Iris pigment epithelial cell (primary cell): Measurements from ENCODE around the gene DUSP28.
A peak's percentile ranks its signal among the peaks of the same experiment; 100 is the strongest.

Experiments used
- DNase-seq: peaks from one replicate; pipeline ENCODE4 v3.0.0-alpha.2; 2011; ENCODE audit warnings: low read depth

DUSP28 gene

DNA sequence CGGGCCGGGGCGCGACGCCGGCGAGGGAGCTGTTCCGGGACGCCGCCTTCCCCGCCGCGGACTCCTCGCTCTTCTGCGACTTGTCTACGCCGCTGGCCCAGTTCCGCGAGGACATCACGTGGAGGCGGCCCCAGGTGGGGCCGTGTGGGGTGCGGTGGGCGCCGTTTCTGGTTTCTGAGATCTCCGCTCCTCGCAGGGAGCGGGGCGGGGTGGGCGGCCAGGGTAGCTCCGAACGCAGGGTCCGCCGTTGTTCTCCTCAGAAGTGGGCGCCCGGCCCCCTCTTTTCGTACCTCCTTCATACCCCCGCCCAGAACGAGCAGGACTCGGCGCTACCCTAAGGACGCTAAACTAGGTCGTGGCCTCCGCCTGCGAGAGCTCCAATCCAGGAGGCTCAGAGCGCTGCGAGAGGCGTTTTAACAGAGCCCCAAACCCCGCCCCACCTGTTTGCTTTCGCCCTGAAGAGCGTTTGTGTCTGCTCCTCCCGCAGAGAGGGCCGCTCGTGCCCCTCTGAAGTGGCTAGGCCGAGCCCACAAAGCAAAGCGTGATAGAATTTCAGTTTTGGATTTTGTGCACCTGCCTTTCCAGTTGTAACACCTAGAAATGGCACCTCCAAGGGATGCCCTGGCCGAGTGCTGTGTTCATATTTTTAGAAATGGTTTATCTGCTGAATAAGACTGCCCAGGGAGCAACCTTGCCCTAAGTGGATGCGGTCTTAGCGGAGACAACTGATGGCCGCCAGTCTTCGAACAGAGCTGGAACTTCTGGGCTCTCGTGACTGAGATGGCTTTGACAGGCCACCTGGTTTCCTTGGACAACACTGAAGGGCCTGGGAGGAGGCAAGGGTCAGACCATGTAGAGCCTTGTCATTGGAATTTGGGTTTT lies 27.0 kb downstream of the DUSP28 start:
- peak; percentile 40 for DNase-seq

DNA sequence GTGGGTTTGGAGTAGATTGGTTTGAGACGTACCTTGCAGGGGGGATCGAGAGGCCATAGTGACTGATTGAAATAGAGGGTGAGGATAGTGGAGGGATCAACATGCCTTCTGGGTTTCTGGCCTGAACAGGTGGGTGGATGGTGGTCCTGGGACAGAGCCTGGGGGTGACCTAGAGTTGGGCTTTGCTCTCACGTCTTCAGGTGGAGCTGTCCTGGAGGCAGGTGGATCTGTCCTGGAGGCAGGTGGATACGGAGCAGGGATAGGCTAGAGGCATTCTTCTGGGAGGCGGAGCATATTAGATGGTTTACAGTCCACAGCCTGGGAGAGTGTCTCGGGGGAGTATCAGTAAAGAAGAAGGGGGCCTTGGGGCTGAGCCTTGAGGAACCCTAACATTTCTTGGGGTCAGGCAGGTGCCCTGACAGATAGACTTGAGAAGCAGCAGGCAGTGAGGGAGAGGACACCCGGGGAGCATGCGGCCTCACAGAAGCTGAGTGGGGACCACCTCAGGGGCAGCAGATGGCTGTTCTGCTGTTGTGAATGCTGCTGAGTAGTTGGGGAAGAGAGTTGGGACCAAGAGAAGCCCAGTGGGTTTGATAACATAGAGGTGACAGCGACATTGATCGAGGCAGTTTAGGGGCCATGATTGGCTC lies 28.0 kb downstream of the DUSP28 start:
- DNase-seq, result no peak

DNA sequence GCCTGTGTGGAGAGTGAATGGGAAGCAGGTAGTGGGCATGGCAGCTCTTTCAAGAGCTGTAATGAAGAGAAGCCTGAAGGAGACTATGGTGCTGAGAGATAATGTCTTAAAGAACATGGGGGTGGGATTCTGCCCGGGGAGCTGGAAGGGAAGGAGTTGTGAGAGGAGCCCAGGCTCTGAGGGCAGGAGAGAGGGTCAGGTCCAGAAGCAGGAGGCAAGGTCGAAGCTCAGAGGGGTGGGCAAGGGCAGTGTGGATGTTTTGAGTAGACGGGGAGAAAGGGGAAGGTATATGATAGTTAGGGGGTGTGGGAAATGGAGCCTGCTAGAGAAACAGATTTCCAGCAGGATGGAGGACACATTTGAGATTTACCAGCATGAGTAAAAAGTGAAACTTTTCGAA lies 28.5 kb downstream of the DUSP28 start:
- no peak for DNase-seq

DNA sequence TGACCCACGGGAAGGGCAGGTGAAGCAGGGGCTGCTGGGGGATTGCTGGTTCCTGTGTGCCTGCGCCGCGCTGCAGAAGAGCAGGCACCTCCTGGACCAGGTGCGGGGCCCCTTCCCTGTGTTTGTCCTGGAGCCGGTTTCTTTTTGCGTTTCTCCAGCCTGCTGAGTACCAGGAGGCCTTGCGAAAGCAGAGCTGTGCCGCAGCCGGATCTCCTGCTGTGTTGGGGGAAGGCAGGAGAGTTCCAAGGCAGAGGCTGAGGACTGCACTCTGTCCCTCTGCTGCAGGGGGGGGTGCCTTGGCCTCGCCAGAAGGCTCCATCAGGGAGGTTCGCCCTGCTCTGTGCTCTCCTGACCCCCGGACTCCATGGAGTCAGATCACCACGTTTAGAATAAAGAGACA lies 29.2 kb downstream of the DUSP28 start:
- no peak for DNase-seq

DNA sequence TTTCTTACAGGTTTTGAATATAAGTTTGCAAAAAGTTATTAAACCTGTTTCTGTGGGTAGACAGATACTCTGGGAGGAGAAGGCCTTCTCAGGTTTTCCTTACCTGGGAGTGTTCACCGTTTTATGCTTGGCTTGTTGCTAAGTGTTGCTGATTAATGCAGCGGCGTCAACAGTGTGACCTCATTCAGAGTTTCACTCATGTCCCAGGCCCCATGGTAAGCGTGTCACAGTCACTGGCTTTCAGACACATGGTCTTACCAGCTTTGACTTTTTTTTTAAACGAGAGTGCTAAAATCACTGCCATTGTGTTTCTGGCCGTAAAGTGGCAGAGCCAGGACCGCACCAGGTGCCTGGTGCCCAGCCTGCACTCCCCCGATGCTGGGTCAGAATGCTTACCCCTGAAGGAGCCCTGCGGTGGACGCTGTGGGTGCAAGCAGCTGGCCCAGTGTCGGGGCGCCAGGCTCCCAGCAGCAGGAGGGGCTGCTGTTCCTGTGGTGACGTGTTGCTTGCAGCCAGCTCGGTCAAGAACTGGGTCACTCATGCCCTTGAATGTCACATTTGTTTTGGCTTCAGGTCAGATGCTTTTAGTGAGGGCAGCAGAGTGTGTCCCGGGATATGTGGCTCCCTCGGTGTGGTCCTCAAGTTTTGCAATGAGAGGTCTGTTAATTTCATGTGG lies 29.8 kb downstream of the DUSP28 start:
- DNase-seq, result no peak

DNA sequence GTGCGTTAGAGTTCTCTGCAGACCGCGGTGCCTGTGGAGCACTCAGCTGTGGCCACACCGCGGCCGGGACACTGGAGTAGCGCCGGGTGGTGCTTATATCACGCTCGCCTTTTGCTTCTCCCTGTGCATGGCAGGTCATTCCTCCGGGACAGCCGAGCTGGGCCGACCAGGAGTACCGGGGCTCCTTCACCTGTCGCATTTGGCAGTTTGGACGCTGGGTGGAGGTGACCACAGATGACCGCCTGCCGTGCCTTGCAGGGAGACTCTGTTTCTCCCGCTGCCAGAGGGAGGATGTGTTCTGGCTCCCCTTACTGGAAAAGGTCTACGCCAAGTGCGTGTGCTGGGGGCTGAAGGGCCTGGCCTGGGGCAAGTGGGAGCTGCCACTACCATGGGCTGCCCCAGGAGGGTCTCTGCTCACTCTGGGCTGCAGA lies 30.5 kb downstream of the DUSP28 start:
- no peak for DNase-seq

DNA sequence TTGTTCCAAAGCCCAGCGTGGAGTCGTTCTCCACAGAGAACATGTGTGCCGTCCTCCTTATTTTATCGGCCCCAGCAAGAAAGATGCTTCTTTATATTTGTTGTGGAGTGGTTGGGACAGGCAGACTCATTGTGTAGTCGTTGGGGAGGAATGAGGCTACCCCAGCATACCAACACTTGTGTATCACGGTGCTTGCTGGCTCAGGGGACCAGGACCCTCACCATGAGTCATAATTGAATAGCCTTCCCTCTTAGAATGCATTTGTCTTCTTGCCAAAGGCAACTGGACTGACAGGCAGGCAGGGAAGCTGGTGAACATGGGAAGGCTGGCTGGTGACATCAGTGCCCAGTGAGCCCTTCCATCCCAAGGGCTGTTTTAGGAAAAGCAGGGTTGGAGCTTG lies 31.1 kb downstream of the DUSP28 start:
- no peak for DNase-seq

DNA sequence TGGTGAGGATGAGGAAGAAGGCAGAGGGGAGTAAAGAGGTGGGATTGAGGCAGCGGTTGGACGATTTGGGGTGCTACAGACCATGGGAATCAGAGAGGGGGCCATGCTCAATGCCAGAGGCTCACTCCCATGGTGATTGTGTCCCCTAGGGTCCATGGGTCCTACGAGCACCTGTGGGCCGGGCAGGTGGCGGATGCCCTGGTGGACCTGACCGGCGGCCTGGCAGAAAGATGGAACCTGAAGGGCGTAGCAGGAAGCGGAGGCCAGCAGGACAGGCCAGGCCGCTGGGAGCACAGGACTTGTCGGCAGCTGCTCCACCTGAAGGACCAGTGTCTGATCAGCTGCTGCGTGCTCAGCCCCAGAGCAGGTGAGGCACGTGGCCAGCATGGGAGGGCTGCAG lies 31.6 kb downstream of the DUSP28 start:
- DNase-seq, result no peak

DNA sequence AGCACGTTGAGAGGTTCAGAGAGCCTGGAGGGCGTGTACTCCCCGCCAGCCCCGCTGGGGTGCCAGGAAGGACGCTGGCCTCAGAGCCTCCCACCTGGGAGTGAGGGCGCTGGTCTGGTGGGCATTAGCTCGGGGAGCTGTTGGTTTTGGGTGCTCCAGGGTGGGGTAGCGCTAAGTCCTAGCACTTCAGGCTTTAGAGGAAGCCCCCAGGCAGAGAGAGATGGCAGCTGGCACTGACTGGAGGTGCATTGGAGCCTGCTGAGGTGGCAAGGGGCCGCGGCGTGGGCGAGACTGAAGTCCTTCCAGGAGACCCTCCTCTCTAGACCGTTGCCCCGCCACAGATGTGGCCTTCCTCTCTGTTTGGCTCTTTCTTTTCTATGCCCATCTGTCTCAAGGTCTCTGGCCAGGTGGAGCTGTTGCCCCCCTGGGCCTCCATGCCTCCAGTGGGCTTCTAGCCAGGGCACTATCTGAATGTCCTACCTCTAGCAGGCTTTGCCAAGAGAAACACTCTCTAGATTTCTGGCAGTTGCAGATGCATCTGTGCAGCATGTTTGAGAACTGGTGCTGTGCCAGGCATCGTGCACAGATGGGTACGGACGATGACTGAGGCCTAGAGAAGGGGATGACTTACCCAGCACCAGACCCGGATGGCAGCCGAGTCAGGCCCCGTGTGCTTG lies 33.0 kb downstream of the DUSP28 start:
- no peak for DNase-seq

DNA sequence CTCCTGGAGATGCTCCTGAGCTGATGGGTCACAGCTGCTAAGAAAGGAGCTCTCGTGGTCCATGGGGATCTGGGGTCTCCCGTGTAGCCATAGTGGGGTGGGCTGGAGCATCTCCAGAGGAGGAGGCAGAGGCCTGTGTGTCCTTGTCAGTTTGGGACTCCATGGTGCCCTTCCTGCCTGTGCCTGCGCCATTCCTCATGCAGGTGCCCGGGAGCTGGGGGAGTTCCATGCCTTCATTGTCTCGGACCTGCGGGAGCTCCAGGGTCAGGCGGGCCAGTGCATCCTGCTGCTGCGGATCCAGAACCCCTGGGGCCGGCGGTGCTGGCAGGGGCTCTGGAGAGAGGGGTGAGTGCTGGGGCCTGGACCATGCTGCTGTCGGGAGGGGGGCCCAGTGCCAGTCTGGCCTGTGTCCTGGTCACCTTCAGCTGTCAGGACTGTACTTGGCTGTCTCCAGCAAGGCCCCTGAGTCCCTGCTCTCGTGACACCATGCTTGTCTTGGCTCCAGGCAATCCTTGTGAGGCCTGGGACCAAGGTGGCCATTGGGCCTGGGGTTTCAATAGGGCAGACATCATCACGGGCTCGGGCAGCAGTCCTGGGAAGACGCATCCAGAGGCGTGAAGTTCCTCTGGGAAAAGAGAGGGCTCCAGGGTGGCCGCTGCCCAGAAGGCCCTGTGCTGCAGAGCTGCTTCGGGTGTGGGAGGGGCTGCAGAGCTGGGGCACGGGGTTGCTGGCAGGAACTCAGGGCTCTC lies 33.7 kb downstream of the DUSP28 start:
- DNase-seq, result no peak

DNA sequence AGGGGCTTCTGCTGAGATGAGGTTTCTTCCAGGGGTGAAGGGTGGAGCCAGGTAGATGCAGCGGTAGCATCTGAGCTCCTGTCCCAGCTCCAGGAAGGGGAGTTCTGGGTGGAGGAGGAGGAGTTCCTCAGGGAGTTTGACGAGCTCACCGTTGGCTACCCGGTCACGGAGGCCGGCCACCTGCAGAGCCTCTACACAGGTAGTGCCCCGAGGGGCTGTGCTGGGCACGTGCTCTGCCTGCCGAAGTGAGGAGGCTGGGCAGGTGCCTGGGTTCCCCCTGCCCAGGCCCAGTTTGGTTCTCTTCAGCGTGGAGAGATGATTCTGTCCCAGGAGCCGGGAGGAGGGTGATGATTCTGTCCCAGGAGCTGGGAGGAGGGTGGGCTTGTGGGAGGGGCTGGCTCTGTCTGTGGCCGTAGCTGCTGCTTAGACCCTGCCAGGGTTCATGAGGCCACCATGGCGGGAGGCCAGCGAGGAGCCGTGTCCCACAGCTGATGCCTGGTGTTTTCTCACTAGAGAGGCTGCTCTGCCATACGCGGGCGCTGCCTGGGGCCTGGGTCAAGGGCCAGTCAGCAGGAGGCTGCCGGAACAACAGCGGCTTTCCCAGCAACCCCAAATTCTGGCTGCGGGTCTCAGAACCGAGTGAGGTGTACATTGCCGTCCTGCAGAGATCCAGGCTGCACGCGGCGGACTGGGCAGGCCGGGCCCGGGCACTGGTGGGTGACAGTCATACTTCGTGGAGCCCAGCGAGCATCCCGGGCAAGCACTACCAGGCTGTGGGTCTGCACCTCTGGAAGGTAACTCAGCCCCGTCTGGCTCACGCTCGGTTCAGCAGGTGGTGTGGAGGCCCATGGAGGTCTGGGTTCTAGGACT lies 34.6 kb downstream of the DUSP28 start:
- DNase-seq, result no peak

DNA sequence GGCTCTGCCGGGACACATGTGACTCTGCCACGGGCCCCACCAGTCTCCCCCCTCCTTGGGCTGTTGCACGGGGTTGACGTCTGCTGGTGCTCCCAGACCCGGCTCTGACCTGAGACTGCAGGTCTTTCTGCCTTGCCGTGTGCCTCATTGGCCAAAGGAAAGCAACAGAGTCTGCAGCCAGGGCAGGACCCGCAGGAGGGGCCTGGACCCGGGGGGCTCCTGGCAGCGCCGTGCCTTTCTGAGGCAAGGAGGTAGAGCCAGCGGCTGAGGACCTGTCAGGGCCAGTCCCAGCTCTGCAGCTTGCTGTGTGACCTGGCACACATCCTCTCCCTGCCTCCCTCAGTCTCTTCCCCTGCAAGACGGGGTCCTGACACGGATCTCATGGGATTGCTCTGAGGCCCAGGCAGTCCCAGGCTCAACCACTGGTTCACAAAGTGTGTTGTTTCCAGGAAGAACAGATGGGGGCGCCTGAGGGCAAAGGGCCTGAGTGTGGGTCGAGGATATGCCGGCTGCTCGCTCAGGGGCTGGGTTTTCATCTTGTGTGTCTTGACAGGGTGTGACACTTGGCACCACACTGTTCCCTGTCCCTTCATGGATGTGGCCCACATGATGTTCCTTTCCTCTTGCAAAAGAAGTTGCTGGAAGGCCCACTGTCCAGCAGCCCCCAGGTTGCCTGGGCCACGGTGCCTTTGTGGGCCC lies 35.4 kb downstream of the DUSP28 start:
- peak; percentile 11 for DNase-seq

DNA sequence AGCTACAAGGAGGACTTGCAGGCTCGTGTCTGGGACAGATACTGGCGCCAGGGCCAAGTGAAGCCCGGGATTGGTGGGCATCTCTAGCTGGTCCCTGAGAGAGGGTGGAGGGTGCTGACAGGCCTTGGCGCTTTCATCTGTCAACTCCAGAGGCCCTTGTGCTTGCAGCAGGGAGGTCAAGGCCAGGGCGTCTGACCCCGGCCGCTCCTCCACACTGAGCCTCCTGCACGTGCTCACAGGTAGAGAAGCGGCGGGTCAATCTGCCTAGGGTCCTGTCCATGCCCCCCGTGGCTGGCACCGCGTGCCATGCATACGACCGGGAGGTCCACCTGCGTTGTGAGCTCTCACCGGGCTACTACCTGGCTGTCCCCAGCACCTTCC lies 35.9 kb downstream of the DUSP28 start:
- DNase-seq, result no peak

DNA sequence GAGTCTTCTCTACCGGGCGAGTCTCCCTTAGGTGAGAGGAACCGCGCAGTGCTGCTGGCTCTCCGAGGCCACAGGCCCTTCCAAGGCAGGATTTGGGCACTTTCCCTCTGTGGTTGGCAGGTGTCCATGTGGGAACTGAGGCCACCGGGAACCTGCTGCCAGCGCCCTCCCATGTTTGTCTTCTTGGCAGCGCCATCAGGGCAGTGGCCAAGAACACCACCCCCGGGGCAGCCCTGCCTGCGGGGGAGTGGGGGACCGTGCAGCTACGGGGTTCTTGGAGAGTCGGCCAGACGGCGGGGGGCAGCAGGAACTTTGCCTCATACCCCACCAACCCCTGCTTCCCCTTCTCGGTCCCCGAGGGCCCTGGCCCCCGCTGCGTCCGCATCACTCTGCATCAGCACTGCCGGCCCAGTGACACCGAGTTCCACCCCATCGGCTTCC lies 36.4 kb downstream of the DUSP28 start:
- DNase-seq, result no peak

DNA sequence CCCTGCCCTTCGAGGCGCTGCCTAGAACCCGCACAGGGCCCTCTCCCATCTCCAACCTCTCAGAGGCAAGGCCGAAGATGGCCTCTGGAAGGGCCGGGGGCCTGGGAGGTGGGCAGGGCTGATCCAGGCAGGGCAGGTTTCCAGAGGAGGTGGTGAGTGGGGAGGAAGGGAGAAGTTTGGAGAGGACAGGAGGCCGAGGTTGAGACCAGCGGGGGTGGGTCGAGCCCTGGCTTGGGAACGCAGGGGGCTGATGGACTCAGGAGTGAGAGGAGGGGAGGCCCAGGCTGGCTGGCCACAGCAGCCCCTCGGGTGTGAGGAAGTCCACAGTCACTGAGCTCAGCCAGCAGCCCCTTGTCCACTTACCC lies 36.9 kb downstream of the DUSP28 start:
- no peak for DNase-seq

DNA sequence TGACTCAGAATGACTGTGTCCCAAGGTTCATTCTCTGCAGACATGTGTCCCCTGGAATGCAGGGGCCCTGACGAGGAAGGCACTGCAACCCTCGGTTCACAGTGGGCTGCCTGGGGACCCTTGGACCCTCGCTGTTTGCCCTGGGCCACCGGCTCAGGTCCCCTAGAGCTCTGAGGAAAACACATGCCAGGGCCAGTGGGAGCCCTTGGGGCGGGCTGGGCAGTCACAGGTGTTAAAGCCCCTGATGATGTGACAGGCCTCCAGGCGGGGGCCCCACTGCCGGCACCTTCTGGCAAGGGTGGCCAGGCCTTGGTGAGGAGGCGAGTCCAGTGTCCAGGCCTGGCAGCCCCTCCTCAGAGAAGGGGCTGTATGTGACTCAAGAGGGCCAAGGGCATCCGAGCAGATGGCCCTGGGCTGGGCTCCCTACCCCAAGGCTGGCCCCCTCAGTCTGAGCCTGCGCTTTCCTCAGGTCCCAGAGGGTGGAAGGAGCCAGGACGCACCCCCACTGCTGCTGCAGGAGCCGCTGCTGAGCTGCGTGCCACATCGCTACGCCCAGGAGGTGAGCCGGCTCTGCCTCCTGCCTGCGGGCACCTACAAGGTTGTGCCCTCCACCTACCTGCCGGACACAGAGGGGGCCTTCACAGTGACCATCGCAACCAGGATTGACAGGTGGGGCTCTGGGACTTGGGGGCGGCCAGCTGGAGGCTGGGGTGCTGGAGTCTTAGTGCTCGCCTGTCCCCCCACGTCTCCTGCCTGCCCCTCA lies 37.4 kb downstream of the DUSP28 start:
- no peak for DNase-seq

DNA sequence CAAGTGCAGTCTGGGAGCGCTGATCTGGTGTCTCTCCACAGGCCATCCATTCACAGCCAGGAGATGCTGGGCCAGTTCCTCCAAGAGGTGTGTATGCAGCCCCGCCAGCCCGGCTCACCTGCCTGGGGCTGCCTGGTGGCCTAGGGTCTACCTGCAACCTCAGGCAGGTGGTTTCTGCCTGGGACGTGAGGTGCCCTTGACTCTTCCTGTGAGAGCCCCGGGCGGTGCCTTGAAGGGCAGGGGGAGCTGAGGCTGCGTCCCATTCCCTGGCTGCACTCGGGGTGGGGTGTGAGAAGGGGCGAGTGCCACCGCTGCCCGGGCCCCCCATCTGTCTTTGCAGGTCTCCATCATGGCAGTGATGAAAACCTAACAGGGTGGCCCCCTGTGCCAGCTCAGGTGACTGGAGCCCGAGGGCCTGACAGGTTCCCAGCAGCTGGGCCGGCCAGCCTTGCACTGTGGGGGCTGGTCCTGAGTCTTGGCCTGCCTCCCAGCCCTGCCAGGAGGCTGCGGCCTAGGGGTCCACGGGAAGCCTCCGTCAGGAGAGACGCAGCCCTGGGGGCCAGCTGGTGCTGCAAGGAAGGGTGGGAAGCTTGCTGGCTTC lies 38.3 kb downstream of the DUSP28 start:
- no peak for DNase-seq

DNA sequence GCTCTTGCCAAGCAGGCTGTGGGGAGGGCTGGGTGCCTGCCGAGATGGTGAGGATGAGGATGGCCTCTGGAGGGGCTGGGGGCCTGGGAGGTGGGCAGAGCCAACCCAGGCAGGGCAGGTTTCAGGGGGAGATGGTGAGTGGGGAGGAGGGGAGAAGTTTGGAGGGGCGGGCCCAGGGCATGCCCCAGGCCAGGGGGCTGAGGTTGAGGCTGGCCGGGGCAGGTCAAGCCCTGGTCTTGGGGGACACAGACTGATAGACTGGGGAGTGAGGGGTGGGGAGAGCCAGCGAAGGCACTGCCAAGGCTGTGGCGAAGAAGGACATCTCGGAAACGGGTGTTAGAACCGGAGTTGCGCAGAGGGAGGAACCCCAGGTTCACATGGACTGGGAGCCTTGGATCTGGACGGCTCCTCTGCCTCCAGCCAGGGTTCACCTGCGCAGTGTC lies 39.0 kb downstream of the DUSP28 start:
- DNase-seq, result no peak

DNA sequence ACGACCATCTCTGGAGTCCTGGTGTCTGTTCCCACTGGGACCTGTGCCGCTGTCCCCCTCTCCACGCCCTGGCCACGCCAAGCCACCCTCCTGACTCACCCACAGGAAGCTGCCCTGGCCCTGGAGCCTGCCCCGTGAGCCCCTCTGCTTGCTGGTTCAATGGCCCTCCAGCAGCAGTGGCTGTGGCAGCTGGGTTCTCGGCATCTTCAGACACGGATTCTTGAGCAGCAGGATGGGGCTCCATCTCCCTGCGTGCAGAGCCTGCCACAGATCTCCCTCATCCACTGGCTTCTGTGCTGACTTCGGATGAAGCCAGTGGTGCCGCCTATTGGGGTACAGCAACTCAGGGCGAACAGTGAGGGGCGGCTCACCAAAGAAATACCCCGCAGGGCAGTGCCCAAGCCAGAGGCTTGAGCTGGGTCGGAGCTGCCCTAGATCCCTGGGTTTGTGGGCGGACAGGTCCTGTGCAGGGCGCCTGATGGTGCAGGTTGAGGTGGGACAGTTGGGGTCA lies 40.3 kb downstream of the DUSP28 start:
- no peak for DNase-seq
